Measurements from ENCODE around the gene ATXN7L1. TPM values are rescaled to one million over a fixed set of nuclear protein-coding genes. Genes with fewer than 3 reads are reported as not detected.
"Not testable (repeated sequence)": the region's sequence is repeated elsewhere in the genome, so short reads cannot be mapped to it uniquely, and the experiment has no call there.

Gene ATXN7L1
- total RNA-seq, 2 experiments from 2014 or later = 3.7 to 4.4 TPM

GRCh38 chr7:105617280-105618015 lies 259.0 kb downstream of the ATXN7L1 start:
- no peak overlapping the region for H3K4me3 Mint-ChIP-seq
- H3K36me3 Mint-ChIP-seq = peaks cover 2% of the 10 kb centered on the region
- no peak for DNase-seq
- no peaks in the 10 kb centered on the region for H3K27me3 Mint-ChIP-seq
- H3K4me1 Mint-ChIP-seq = no peaks in the 10 kb centered on the region
- H3K27ac Mint-ChIP-seq = no peak overlapping the region
- no peaks in the 10 kb centered on the region for H3K9me3 Mint-ChIP-seq

- H3K4me1 Mint-ChIP-seq = no peaks in the 10 kb centered on the region
- DNase-seq = no peak
- no peak overlapping the region for H3K4me3 Mint-ChIP-seq
- H3K36me3 Mint-ChIP-seq = peaks cover 2% of the 10 kb centered on the region
- no peak overlapping the region for H3K27ac Mint-ChIP-seq
- no peaks in the 10 kb centered on the region for H3K27me3 Mint-ChIP-seq
- H3K9me3 Mint-ChIP-seq = no peaks in the 10 kb centered on the region
Measured at GRCh38 chr7:105614341-105614840, 262.0 kb downstream of the ATXN7L1 start.

- H3K4me3 Mint-ChIP-seq = no peak overlapping the region
- no peaks in the 10 kb centered on the region for H3K9me3 Mint-ChIP-seq
- H3K27me3 Mint-ChIP-seq = no peaks in the 10 kb centered on the region
- H3K27ac Mint-ChIP-seq = no peak overlapping the region
- H3K4me1 Mint-ChIP-seq = no peaks in the 10 kb centered on the region
- DNase-seq = no peak
- peaks cover 2% of the 10 kb centered on the region for H3K36me3 Mint-ChIP-seq
Measured at GRCh38 chr7:105613611-105614330, 262.6 kb downstream of the ATXN7L1 start.

- H3K27me3 Mint-ChIP-seq = no peaks in the 10 kb centered on the region
- no peak for DNase-seq
- no peaks in the 10 kb centered on the region for H3K9me3 Mint-ChIP-seq
- no peaks in the 10 kb centered on the region for H3K4me1 Mint-ChIP-seq
- no peak overlapping the region for H3K4me3 Mint-ChIP-seq
- H3K36me3 Mint-ChIP-seq = peaks cover 2% of the 10 kb centered on the region
- H3K27ac Mint-ChIP-seq = no peak overlapping the region
Measured at GRCh38 chr7:105612806-105613205, 263.6 kb downstream of the ATXN7L1 start.

GRCh38 chr7:105611856-105612775 lies 264.3 kb downstream of the ATXN7L1 start:
- no peak for DNase-seq
- Mint-ChIP-seq H3K27ac (no peak overlapping the region), H3K9me3 (no peaks in the 10 kb centered on the region), H3K4me3 (no peak overlapping the region), H3K36me3 (peaks cover 2% of the 10 kb centered on the region), H3K4me1 (no peaks in the 10 kb centered on the region), H3K27me3 (no peaks in the 10 kb centered on the region)

GRCh38 chr7:105610165-105610930 lies 266.1 kb downstream of the ATXN7L1 start:
- Mint-ChIP-seq H3K27me3 (no peaks in the 10 kb centered on the region), H3K36me3 (peaks cover 2% of the 10 kb centered on the region), H3K4me1 (no peaks in the 10 kb centered on the region), H3K27ac (no peak overlapping the region), H3K9me3 (no peaks in the 10 kb centered on the region), H3K4me3 (no peak overlapping the region)
- DNase-seq = no peak

GRCh38 chr7:105602325-105603305 lies 273.8 kb downstream of the ATXN7L1 start:
- no peaks in the 10 kb centered on the region for H3K4me1 Mint-ChIP-seq
- H3K9me3 Mint-ChIP-seq = no peaks in the 10 kb centered on the region
- DNase-seq = no peak
- H3K36me3 Mint-ChIP-seq = no peaks in the 10 kb centered on the region
- H3K4me3 Mint-ChIP-seq = no peak overlapping the region
- no peak overlapping the region for H3K27ac Mint-ChIP-seq
- peaks cover 3% of the 10 kb centered on the region for H3K27me3 Mint-ChIP-seq

GRCh38 chr7:105600720-105601550 lies 275.5 kb downstream of the ATXN7L1 start:
- Mint-ChIP-seq H3K4me3 (no peak overlapping the region), H3K27me3 (peaks cover 10% of the 10 kb centered on the region), H3K4me1 (no peaks in the 10 kb centered on the region), H3K27ac (no peak overlapping the region), H3K9me3 (no peaks in the 10 kb centered on the region), H3K36me3 (no peaks in the 10 kb centered on the region)
- DNase-seq = no peak

GRCh38 chr7:105599551-105599950 lies 276.8 kb downstream of the ATXN7L1 start:
- Mint-ChIP-seq H3K27ac (no peak overlapping the region), H3K36me3 (no peaks in the 10 kb centered on the region), H3K27me3 (peaks cover 10% of the 10 kb centered on the region), H3K4me3 (no peak overlapping the region), H3K4me1 (no peaks in the 10 kb centered on the region), H3K9me3 (no peaks in the 10 kb centered on the region)
- DNase-seq = no peak

- H3K27ac Mint-ChIP-seq, H3K4me1 Mint-ChIP-seq: not testable (repeated sequence)
Measured at GRCh38 chr7:105599080-105599479, 277.3 kb downstream of the ATXN7L1 start.

GRCh38 chr7:105596866-105597265 lies 279.5 kb downstream of the ATXN7L1 start:
- Mint-ChIP-seq H3K36me3 (no peaks in the 10 kb centered on the region), H3K27ac (no peak overlapping the region), H3K9me3 (no peaks in the 10 kb centered on the region), H3K4me1 (no peaks in the 10 kb centered on the region), H3K27me3 (peaks cover 10% of the 10 kb centered on the region), H3K4me3 (no peak overlapping the region)
- no peak for DNase-seq

More at GRCh38 chr7:105599080-105599479, 277.3 kb downstream of the ATXN7L1 start:
- H3K27me3 Mint-ChIP-seq = peaks cover 10% of the 10 kb centered on the region
- H3K4me3 Mint-ChIP-seq, H3K36me3 Mint-ChIP-seq, H3K9me3 Mint-ChIP-seq, DNase-seq: not testable (repeated sequence)

- no peak overlapping the region for H3K27ac Mint-ChIP-seq
- DNase-seq = no peak
- no peaks in the 10 kb centered on the region for H3K9me3 Mint-ChIP-seq
- H3K36me3 Mint-ChIP-seq = no peaks in the 10 kb centered on the region
- H3K27me3 Mint-ChIP-seq = peaks cover 7% of the 10 kb centered on the region
- no peak overlapping the region for H3K4me3 Mint-ChIP-seq
- H3K4me1 Mint-ChIP-seq = peaks cover 5% of the 10 kb centered on the region
Measured at GRCh38 chr7:105594034-105594433, 282.4 kb downstream of the ATXN7L1 start.

- Mint-ChIP-seq H3K36me3 (no peaks in the 10 kb centered on the region), H3K4me3 (no peak overlapping the region), H3K27me3 (peaks cover 1% of the 10 kb centered on the region), H3K9me3 (no peaks in the 10 kb centered on the region), H3K27ac (no peak overlapping the region), H3K4me1 (peaks cover 9% of the 10 kb centered on the region)
- DNase-seq = no peak
Measured at GRCh38 chr7:105591522-105591921, 284.9 kb downstream of the ATXN7L1 start.
